GM20000 (cell line): Measurements from ENCODE around the gene KCNIP2.

Experiments
- DNase-seq: peaks from one replicate; pipeline ENCODE4 v3.0.0; 2012; ENCODE audit warnings: low spot score
- TF ChIP-seq, protein P1 (sequence below): IDR thresholded peaks from 2 replicates; pipeline ENCODE4 v1.5.1; 2012; ENCODE audit warnings: mild to moderate bottlenecking, control low read depth; ENCODE audit errors: extremely low read depth, missing control alignments

KCNIP2 gene

DNA sequence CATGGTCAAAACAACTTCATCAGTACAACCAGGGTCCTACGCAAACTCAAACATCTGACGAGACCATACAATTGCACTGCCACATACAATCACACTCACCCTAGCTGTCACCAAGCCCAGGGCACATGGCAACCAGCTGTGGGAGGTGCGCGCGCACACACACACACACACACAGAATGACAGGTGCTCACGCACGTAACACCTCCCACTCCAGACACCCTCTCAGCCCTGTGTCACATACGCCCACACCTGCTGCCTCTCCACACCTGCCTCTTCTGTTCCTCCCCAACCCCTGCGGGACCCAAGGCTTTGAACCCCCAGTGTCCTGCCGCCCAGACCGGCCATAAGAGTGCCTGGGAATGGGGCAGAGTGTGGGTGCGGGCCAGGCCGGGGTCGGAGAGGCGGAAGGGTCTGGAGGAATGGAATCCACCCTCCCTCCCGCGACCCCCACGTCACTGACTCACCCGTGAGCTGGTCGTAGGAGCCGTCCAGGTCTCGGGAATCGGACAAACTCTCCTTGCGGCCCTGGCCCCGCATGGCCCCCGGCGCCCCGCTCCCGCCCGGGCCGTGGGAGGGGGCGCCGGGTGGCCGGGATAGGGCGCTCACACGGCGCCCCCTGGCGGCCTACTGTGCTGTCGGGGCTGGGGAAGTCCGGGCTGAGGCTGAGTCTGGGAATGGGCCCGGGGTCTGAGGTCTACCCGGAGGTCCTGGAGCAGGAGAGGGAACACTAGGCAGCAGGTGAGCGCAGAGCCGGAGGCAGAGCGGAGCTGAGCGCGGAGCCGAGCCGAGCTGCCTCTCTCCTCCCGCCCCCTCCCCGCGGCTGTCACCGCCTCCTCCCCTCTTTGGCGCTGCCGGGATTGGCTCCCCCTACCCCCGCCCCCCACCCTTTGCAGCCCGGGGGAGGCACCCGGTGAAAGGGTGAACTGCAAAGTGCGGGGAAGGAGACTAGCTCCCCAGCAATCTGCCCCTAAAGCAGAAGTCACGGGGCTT lies at the start of gene KCNIP2:
TSS of gene KCNIP2 (minus strand) at position 769 of the 990 bp plus-strand sequence. CDS start at position 537, 232 bp downstream.
- TF ChIP-seq, protein P1, sequence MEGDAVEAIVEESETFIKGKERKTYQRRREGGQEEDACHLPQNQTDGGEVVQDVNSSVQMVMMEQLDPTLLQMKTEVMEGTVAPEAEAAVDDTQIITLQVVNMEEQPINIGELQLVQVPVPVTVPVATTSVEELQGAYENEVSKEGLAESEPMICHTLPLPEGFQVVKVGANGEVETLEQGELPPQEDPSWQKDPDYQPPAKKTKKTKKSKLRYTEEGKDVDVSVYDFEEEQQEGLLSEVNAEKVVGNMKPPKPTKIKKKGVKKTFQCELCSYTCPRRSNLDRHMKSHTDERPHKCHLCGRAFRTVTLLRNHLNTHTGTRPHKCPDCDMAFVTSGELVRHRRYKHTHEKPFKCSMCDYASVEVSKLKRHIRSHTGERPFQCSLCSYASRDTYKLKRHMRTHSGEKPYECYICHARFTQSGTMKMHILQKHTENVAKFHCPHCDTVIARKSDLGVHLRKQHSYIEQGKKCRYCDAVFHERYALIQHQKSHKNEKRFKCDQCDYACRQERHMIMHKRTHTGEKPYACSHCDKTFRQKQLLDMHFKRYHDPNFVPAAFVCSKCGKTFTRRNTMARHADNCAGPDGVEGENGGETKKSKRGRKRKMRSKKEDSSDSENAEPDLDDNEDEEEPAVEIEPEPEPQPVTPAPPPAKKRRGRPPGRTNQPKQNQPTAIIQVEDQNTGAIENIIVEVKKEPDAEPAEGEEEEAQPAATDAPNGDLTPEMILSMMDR = peak; percentile 47
- peak; percentile 86 for DNase-seq

DNA sequence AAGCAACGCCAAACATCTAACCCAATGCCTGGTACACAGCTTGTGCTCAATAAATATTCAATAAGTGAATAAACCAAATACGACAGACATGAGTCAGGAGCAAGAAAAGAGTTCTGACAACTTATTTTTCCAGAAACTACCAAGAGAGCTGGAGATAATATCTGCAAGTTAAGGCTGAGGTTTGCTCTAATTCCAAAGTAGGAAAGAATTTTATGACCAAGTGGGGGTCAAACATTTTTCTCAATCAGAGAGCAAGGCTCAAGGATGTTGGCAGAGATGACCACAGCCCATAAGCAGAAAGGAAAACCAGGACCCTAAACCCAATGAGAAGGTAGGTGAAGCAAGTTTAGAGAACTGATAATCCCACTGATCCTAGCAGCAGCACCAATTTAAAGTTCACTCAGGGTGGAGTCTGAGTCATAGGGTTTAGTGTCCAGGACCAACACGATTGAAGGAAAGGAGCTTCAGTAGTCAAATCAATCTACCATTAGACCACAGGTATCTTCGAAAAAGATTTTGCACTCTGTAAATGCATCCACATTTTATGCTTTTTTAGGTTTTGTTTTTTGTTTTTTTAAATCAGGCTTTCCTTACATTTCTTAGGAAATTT lies 49.3 kb upstream of the KCNIP2 start:
- TF ChIP-seq, protein P1 = no peak
- DNase-seq = no peak

DNA sequence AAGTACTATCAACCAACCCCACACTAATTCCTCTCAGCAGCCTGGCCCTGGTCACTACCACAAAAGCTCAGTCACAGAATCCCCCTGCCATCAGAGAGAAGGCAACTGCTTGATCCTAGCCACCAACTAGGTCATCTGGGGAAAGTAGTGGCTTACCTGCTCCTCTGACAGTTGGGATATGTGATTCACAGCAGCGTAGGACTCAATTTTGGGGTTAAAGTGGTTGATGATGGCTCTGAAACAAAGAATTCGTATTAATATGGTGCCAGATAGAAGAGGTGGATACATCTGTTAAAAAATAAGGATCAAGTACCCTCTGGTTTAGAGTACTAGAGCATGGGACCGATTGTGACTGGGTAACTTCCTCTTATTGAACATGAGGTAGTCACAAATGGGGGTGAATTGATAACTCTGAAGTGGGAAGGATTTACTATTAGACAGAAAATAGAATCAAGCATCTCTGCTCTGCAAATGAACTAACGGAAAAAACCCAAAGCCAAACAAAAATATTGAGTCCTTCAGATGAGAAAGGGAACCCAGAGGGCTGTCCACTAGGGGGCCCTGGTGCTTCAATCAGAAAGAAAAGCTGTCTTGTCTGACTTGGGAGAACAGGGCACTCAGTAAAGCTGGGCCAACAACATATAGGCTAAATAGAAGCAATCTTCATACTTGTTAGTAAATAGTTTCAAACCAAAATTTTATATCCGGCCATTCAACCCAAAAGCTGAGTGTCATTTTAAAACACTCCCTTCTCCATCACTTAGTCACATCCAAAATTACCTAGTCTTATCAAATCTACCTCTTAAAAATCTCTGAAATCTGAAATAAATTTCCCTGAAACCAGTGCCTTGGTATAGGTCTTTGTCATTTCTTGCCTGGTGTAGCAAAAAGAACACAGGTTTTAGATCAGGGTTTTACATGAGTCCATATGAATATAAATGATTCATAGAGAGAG lies 45.9 kb upstream of the KCNIP2 start:
- DNase-seq = peak; percentile 64
- TF ChIP-seq, protein P1 = peak; percentile 77

DNA sequence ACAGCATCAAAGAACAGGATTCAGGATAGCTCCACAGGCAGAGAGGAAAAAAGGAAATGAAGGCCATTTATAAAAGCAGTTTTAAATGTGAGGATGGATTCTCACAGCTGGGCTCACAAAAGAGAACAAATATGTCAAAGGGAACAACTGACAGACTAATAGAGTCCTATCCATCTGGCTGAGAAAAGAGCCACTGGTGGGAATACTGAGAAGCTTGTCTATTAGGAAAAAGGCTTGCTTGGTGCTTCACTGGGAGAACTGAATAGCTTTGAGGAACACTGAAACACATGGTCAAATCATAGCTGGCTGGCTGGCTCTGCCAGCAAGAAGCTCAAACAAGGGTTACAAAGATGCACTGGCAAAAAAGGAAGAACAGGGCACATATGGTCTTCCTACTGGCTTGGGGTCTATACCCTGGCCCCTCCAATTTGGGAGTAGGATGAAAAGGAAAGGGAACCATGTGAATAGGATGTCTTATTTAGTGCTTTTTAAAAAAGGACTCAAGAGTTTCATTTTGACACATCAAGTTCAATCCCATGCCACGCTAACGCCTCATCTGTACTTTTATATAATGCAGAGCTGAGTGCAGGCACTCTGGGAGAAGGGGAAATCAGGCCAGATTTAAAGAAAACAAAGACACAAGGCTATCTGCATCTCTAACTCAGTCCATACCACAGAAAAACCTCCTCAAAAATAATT lies 44.8 kb upstream of the KCNIP2 start:
- TF ChIP-seq, protein P1 = no peak
- DNase-seq = no peak

DNA sequence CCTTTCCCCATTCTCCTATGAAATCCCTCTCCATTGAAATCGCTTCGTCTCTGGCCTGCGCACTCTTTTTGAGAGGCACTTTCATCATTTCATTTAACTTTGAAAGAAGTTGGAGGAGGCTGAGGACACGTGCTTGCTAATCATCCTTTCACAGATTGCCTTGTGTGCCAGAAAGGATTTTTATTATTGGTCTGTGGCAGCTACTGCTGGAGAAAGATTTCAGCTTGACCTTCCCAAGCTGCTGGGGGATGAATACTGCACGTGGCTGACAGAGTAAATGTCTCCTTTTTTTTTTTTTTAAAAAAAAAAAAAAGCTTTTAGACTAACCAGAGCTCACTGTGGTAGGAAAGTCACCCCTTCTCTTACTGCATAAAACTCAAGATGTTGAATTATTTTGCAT lies 44.2 kb upstream of the KCNIP2 start:
- DNase-seq = no peak
- TF ChIP-seq, protein P1 = no peak

DNA sequence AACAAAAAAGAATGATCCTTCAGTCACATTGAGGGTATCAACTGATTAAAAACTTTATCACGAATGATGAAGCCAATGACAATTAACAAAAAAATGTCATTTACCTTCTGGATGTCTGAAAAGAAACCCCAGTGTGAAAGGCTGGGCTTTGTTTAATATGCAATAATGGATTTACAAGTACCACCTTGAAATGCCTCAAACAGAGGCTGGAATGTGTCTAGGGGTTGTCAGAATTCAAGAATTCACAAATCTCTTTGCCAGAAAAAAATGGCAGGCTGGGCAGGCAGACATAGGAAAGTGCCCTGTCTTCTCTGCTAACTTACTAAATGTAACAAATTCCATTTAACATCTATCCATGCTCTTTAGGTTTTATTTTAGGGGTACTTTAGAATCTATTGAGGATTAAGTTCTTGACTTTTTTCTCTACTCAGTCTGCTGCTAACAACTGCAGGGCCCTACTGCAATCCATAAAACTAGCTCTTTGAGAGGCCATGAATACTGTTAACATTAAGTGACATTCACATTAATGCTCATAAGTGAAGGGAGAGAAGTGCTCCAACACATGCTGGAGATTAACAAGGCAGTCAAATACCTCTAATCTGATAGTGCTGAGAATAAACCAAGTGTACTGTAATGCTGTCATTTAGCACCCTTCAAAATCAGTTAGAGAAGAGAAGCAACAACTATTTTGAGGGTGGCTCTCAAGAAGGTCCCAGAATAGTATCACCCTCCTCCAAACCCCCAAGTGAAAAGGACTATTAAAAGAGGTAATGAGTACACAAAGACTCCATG lies 43.1 kb upstream of the KCNIP2 start:
- DNase-seq = no peak
- TF ChIP-seq, protein P1 = no peak
